ENCODE measurements around the gene TNK2.
A peak's percentile ranks its signal among the peaks of the same experiment; 100 is the strongest.
"Not testable (repeated sequence)": the region's sequence is repeated elsewhere in the genome, so short reads cannot be mapped to it uniquely, and the experiment has no call there.

TNK2 gene

DNA sequence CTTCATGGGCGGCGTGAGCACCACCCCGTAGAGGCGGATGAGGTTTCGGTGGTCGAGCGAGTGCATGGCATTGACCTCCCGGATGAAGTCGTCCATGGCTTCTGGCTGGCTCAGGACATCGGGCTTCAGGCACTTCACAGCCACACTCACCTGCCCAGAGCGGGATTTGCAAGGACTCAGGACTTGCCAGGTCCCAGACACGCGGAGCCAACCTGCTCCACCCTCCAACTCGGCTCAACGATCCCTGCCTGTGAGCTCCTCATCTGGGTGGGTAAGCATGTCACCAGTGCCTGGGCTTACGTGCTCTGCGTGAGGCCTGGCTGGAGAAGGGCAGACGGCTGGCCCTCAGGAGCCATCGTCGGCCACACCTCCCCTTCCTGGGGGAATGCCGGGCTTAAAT lies 25.2 kb downstream of the TNK2 start:
- DNase-seq, result no peak

GRCh38 chr3:195882002-195882441 lies 26.3 kb downstream of the TNK2 start:
- DNase-seq, result no peak

- DNase-seq, result no peak
Observed at GRCh38 chr3:195881276-195881988, 26.9 kb downstream of the TNK2 start.

GRCh38 chr3:195880037-195880431 lies 28.3 kb downstream of the TNK2 start:
- DNase-seq, result no peak

DNA sequence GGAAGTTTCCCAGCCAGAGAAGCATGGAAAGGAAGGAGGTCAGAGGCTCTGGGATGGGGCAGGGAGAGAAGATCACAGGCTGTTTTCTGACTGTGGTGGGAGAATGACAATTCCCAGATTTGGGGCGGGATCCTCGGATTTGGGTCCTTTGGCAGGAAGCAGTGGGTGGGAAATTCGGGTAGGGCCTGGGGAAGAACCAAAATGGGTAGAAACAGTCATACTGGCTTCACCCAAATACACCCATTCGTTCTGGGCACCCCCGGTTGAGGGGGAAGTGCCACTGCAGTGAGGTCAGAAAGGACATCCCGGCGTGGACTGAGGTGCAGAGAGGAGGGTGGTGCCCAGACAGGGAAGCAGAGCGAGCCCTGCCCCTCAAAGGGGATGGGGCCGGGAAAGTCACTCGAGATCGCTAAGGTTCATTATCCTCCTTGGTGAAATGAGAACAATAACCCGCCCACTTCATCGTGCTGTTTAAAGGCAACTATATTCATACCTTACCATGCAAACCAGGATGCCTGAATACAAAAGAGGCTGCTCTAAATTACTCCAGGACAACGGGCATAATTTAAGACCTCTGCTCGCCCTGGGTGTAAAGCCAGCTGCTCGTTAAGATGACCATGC lies 28.8 kb downstream of the TNK2 start:
- peak in 1 of 3 experiments; percentile 17 for DNase-seq

- no peak for DNase-seq
Observed at GRCh38 chr3:195878424-195879274, 29.7 kb downstream of the TNK2 start.

DNA sequence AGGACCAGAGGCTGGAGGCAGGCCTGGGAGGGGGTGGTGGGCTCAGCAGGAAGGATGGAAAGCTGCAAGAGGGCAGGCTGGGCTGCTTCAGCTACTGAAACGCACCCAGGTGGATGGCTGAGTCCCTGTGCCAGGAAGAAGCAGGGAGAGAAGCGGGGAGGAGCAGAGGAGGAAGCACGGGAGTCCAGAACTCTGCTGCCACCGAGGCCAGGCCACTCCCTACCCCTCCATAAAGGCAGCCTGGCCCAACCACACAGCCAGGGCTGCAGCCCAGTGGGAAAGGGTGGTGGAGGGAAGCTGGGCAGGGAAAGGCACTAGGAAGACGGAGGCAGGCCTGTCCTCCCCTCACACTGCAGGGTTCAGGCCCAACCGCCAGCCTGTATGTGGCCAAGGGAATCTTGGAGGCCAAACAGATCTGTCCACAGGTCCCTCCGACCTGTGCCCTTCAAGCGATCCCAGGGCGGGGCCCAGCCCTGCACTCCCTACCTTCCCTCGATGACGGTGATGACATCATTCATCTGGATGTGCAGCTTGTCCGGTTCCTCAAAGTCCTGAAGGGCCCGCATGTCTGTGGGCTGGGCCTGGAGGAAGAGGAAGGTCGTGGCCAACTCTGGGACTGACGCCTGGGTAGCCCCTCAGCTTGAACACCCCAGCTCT lies 30.5 kb downstream of the TNK2 start:
- no peak for DNase-seq

GRCh38 chr3:195877136-195877715 lies 31.1 kb downstream of the TNK2 start:
- no peak for DNase-seq

DNA sequence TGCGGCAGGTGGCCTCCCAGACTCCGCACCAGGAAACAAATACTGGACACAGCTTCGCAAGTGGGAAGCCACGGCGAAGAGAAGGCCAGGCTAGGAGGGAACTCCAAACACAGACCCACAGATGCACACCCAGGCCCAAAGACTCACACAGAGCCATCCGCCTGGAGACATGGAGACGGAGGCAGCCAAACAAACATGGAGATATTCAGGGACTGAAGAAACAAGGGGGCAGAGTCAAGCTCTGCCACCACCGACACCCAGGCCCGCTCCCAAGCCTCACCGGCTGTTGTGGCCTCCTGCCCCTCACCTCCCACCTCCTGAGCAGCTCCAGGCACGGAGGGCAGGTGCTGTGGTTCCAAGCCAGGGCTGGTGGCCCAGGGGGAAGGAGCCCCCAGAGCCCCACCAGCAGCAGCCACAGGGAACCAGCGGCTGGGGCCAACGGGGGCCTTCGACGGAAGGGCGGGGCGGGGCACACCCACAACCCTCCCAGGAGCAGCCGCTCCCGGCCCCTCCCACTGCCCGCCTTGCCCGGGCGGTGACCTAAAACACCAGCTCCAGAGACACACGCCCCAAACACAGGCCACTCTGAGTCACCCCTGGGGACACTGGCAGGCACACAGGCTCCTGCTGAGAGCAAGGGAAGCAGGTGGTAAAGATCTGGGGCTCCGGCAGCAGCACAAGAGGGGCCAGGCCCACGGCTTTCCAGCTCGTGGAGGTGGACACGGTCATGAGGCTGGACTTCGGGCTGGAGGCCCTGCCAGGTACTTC lies 31.9 kb downstream of the TNK2 start:
- no peak for DNase-seq

GRCh38 chr3:195875482-195876236 lies 32.7 kb downstream of the TNK2 start:
- no peak for DNase-seq

DNA sequence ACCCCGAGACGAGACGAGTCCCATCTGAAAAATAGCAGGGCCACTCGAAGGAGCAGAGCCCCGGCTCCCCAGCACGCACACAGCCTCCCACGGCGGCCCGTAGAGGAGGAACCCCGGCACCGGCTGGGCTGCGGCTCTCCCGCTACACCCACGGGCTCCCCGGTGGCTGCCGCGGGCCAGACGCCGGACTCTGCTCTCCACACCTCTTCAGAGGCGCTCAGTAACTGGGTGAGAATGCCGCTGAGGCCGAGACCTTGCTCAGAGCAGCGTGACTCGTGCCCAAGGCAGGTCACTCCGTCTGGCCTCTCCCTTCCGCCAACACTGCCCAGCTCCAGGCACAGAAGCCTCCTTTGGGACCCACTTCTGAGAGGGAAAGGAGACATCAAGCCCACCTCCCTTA lies 34.4 kb downstream of the TNK2 start:
- no peak for DNase-seq

GRCh38 chr3:195873281-195873887 lies 35.0 kb downstream of the TNK2 start:
- no peak for DNase-seq

DNA sequence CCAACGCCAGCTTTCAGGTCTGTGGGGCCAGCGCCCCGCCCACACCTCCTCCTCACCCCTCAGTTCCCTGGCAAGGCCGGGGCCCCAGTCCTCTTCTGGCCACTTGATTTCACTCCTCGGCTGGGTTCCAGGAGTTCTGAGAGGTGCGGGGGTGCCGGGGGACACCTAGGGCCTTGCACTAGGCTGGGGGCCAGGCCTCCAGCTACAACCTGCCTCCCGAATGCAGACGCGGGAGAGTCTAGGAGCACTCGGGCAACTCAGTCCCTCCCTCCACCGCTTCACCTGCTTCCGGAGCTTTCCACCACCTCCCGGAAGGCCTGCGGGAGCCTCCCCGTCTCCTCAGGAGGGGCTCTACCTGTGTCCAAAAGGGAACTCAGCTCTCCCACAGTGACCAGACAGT lies 35.6 kb downstream of the TNK2 start:
- no peak for DNase-seq

DNA sequence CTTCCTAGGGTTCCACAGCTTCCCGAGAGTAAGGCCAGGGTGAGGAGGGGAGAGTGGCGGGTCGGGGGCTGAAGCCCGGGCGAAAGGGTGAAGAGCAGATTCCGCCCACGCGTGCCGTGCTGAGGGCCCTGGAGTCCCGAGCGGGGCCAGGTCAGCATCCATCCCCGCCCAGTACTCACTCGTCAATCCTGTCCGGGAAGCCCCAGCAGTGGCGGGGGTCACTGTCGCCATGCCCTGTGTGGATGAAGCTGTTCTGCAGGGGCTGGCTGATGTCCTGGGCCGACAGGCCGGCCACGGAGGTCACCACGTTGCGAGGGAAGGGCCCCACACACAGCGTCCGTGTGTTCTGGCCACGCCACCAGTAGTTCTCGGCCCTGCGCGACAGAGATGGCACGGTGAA lies 36.3 kb downstream of the TNK2 start:
- no peak for DNase-seq

DNA sequence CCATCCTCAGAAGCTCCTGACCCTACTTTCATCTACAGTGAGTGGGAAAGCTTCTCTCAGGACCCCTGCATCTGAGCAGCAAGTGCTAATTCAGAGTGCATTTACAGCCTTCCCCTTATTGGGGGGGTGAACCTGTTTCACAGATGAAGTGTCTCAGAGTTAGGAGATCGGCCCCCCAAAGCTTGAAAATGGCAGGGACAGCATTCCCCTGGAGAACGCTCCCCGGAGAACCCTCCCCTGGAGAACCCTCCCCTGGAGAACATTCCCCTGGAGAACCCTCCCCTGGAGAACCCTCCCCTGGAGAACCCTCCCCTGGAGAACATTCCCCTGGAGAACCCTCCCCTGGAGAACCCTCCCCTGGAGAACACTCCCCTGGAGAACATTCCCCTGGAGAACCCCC lies 36.7 kb downstream of the TNK2 start:
- not testable (repeated sequence) for DNase-seq

DNA sequence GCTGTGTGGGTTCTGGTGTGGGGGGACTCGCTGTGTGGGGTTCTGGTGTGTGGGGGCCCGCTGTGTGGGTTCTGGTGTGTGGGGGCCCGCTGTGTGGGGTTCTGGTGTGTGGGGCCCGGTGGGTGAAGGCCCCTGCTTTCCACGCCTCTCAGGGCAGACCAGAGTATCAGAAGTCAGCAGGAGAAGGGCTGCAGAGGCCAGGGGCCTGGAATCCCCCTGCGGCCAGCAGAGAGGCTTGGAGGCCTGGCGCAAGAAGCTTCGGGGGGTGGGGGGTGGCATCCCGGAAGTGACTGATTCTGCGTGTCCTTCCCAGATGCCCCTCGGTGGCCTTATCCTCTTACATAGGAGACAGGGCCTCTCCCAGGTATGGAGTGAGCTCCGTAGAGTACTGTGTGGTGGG lies 37.4 kb downstream of the TNK2 start:
- DNase-seq, result no peak

DNA sequence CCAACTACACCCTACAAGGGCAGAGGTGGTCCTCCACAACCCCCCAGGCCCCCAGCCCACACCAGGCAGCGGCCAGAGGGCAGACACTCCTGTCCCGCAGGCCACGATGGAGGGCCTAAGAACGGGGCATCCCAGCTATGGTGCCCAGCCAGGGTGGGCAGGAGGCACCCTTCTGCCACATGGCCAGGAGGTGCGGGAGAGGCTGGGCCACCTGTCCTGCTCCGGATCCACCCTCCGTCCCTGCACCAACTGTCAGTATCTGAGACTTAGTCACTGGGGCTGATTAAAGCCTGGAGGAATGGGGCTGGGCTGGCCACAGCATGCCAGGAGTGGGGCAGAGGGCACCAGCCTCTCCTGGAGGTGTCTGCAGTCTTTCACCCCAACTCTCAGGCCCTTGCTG lies 37.9 kb downstream of the TNK2 start:
- DNase-seq, result no peak

GRCh38 chr3:195869413-195870001 lies 38.8 kb downstream of the TNK2 start:
- no peak for DNase-seq

- no peak for DNase-seq
Observed at GRCh38 chr3:195868866-195869412, 39.4 kb downstream of the TNK2 start.

- no peak for DNase-seq
Observed at GRCh38 chr3:195868336-195868865, 40.0 kb downstream of the TNK2 start.
